Astrocyte of the cerebellum (primary cell): ENCODE data around the gene PPP2R2B.
"Not testable (repeated sequence)": the region's sequence is repeated elsewhere in the genome, so short reads cannot be mapped to it uniquely, and the experiment has no call there.

Source experiments
- DNase-seq: peaks from one replicate; pipeline ENCODE4 v3.0.0-alpha.2; 2011; ENCODE audit warnings: low read depth
- H3K4me3 ChIP-seq: 2 replicates; pipeline ENCODE4 v1.5.1; 2011; ENCODE audit warnings: mild to moderate bottlenecking, low read depth, low read length, moderate library complexity
- in situ Hi-C: cut with HindIII; loops from 2 replicates; pipeline ENCODE4 v1.10.0; 2017; ENCODE audit warnings: low sequenced_read_pairs
- TF ChIP-seq, protein P1 (sequence below): IDR thresholded peaks from 2 replicates; pipeline ENCODE4 v1.5.1; 2012; ENCODE audit warnings: low read length, low read depth, moderate library complexity, mild to moderate bottlenecking; ENCODE audit errors: missing control alignments

Gene PPP2R2B

DNA sequence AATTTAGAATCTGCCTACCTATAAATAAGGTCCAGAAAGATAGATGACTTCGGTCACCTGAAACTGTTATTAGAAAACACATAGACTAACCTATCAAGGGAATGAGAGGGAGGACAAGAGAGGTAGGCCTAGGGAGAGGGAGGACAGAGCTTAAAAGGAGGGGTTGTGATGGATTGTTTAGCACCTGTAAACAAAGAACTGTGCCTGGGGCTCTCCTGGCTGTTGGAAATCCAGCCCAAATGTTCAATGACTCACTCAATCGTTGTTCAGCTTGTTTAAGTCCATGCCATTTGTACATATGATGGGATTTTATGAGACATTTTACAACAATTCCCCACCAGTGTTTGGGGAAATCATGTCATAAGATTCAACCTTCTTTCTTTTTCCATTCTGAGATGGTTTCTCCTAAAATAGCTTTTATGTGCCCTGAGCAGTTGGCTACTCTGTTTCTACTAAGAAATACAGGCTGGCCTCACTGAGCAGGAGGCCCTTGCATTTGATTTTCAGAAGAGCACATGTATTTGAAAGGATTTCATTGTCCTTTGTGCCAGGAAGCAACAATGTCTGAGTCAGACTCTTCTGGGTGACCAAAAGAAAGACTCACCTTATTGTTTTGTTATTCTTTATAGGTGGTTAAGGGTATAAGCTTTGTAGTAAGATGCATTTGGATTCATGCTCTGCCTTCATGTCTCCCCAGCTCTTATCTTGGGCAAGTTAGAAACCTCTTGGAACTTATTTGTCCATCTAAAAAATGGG, 314.4 kb downstream of the PPP2R2B start:
- in situ Hi-C loops = no loop called here
- TF ChIP-seq, protein P1, sequence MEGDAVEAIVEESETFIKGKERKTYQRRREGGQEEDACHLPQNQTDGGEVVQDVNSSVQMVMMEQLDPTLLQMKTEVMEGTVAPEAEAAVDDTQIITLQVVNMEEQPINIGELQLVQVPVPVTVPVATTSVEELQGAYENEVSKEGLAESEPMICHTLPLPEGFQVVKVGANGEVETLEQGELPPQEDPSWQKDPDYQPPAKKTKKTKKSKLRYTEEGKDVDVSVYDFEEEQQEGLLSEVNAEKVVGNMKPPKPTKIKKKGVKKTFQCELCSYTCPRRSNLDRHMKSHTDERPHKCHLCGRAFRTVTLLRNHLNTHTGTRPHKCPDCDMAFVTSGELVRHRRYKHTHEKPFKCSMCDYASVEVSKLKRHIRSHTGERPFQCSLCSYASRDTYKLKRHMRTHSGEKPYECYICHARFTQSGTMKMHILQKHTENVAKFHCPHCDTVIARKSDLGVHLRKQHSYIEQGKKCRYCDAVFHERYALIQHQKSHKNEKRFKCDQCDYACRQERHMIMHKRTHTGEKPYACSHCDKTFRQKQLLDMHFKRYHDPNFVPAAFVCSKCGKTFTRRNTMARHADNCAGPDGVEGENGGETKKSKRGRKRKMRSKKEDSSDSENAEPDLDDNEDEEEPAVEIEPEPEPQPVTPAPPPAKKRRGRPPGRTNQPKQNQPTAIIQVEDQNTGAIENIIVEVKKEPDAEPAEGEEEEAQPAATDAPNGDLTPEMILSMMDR = no peak
- no peak for DNase-seq
- no peak overlapping the region for H3K4me3 ChIP-seq

DNA sequence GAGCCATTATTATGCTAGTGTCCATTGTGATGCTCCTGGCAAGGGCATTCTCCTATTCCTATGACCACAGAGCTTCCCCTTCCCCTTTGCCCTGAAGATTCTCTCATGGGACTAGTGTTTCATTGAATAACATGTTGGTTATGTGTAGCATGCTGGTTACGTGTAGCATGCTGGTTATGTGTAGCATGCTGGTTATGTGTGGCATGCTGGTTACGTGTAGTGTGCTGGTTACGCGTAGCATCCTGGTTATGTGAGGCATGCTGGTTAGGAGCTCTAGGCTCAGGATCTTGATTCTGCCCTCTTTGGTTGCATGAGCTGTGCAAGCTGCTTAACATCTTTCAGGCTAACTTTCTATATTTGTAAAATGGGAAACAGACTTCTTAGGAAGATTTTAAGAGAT, 316.1 kb downstream of the PPP2R2B start:
- TF ChIP-seq, protein P1 = no peak
- DNase-seq = no peak
- no peak overlapping the region for H3K4me3 ChIP-seq
- in situ Hi-C loops = no loop called here

DNA sequence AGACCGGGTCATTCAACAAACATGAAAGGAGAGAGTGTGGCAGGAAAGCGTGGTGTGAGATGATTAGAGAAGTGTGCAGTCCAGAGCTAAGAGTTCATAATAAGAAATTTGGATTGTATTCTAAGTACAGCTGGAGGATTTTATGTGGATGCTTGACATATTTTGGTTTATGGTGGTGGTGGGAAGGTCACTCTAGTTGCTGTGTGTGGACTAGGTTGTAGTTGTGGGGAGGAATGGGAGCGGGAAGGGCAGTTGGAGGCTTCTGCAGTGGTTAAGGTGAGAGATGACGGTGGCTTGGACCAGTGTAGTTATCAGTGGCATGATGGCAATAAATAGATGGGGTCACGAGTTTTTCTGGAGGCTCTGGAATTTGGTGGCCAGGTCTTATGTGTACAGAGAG, 316.8 kb downstream of the PPP2R2B start:
- TF ChIP-seq, protein P1 = no peak
- no peak for DNase-seq
- H3K4me3 ChIP-seq = no peak overlapping the region
- in situ Hi-C loops = no loop called here

DNA sequence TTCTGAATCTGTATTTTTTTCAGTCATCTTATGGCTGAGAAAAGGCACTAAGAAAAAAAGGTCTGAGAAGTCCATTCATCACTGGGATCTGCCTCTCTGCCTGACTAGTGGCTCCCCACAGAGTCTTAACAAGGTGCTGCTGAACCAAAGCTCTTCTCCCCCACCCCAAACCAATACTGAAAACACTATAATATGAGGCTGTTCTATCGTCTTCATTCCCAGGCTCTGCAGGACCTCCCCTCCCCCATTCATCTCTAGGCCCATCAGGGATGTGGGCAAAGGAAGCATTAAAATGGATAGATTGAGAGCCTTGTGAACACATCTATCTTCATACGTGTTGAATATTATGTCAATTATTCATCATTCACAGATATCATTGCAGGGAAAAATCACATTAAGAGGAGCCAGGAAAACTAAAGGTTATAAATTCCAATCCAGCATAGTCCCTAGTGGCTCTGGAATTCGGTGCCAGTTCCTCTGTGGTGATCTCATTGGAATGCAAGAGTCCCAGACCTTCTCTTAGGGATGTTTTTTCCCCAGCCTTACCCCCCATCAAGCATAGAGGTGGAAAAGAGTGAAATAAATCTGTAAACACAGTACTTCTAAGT, 318.2 kb downstream of the PPP2R2B start:
- in situ Hi-C loops = no loop called here
- no peak overlapping the region for H3K4me3 ChIP-seq
- DNase-seq = peak; percentile 26
- TF ChIP-seq, protein P1 = no peak

DNA sequence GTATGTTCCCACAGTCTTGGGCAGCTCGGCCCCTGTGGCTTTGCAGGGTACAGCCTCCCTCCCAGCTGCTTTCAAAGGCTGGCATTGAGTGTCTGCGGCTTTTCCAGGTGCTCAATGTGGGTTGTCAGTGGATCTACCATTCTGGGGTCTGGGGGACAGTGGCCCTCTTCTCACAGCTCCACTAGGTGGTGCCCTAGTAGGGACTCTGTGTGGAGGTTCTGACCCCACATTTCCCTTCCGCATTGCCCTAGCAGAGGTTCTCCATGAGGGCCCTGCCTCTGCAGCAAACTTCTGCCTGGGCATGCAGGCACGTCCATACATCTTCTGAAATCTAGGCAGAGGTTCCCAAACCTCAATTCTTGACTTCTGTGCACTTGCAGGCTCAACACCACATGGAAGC, 321.7 kb downstream of the PPP2R2B start:
- H3K4me3 ChIP-seq, DNase-seq, in situ Hi-C loops: not testable (repeated sequence)

DNA sequence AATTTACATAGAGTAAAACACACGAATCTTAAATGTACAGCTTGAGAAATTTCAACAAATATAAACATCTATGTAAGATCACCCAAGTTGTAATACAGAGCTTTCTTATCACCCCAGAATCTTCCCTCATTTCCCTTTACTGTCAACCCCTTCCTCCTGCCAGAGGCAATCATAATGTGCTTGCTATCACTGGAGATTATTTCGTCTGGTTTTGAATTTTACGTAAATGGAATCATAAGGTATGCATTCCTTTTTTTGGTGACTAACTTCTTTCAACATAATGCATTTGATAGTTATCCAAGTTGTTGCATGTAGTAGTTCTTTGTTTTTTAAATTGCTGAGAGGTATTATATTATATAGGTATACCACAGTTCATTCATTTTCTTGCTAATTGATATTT, 325.1 kb downstream of the PPP2R2B start:
- DNase-seq = no peak
- TF ChIP-seq, protein P1 = no peak
- in situ Hi-C loops = no loop called here
- H3K4me3 ChIP-seq = no peak overlapping the region

DNA sequence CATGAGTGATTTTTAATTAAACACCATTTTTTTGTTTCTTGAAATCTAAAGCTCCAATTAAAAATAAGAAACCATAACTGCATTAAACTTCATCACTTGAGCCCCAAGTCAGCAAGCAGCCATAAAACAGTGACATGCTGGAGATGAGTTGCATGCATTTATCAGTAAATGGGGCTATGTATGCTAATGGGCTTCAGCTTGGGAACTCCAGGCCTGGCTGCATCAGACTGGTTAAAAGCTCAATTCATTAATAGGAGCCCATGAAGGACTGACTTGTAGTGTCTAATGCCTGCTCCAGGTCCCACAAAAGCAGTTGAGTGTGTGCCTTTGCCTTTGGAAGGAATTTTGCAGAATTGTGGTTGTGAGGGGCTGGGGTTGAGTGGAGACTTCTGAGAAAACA, 328.9 kb downstream of the PPP2R2B start:
- TF ChIP-seq, protein P1 = no peak
- no peak overlapping the region for H3K4me3 ChIP-seq
- in situ Hi-C loops = no loop called here
- no peak for DNase-seq
